Aorta (tissue), 5 donors: ENCODE data around the gene ATG7. TPM values are rescaled to one million over a fixed set of nuclear protein-coding genes. Genes with fewer than 3 reads are reported as not detected.

Experiments
- ATAC-seq: fragments of 200-7000 bp; cut with Tn5 transposase; one replicate; pipeline ENCODE4 v1.9.1; 2022; ENCODE audit warnings: moderate library complexity; ENCODE audit not compliant: low FRiP score
- DNase-seq, 2 donors: peaks; one replicate each; pipeline ENCODE4 v3.0.0-alpha.2; 2020
- H3K27ac ChIP-seq, 2 donors: one replicate each; pipeline ENCODE4 v1.5.1; 2013; ENCODE audit warnings: low read length in 2 of 2, mild to moderate bottlenecking in 2 of 2, moderate library complexity in 2 of 2, control low read depth in 1 of 2, inconsistent platforms in 1 of 2, low read depth in 1 of 2
- H3K27me3 ChIP-seq, 2 donors: one replicate each; pipeline ENCODE4 v1.6.1; 2013; ENCODE audit warnings: control low read depth in 1 of 2, low read length in 1 of 2, mild to moderate bottlenecking in 1 of 2, moderate library complexity in 1 of 2; ENCODE audit not compliant: insufficient read depth in 2 of 2, control insufficient read depth in 1 of 2
- H3K36me3 ChIP-seq, 2 donors: one replicate each; pipeline ENCODE4 v1.6.1; 2013; ENCODE audit warnings: control low read depth in 1 of 2, low read length in 1 of 2, mild to moderate bottlenecking in 1 of 2; ENCODE audit not compliant: insufficient read depth in 2 of 2, control insufficient read depth in 1 of 2
- H3K4me1 ChIP-seq, 2 donors: one replicate each; pipeline ENCODE4 v1.6.1; 2013; ENCODE audit warnings: low read length in 2 of 2, control low read depth in 1 of 2, mild to moderate bottlenecking in 1 of 2, moderate library complexity in 1 of 2; ENCODE audit not compliant: insufficient read depth in 2 of 2, control insufficient read depth in 1 of 2
- H3K4me3 ChIP-seq, 2 donors: one replicate each; pipeline ENCODE4 v1.5.1; 2013; ENCODE audit warnings: low read length in 2 of 2, control low read depth in 1 of 2, mild to moderate bottlenecking in 1 of 2
- H3K9me3 ChIP-seq: one replicate; pipeline ENCODE4 v1.6.1; 2013; ENCODE audit warnings: mild to moderate bottlenecking, low read length; ENCODE audit not compliant: control insufficient read depth
- WGBS, 2 donors: extraction: QIAGEN DNeasy Blood & Tissue Kit; methylation state at CpG; one replicate each; pipeline ENCODE4 v1.1.7; 2013; 5-methylcytosine and 5-hydroxymethylcytosine counted together
- intact Hi-C, 2 donors: fragments of 100-400 bp; cut with DNase I; formaldehyde crosslinking; loops; one replicate each; pipeline versions ENCODE4 v1.14.2 to v1.15.0; 2022
- polyA plus RNA-seq, 2 donors: library from polyadenylated mRNA; stranded (reverse); fragments of 200-250 nt; gene quantifications; one replicate each; pipeline ENCODE4 v1.2.3, GENCODE V29; 2013
- total RNA-seq, 2 donors: library from RNA; stranded (reverse); fragmentation: NEBNext Ultra II Directional; extraction: Animal tissue kit (Norgen Biotek cat#: 25700); gene quantifications; one replicate each; pipeline ENCODE4 v1.2.1, GENCODE V29; 2021
- donor health status: healthy with polysubstance abuse.
- donor health status: Bipolar disorder and iron deficiency.
- donor health status: DM: no; HTN: no; CAD: no.
- donor health status: DM: no; HTN: no; CAD: no.
- donor health status: DM: yes; HTN: yes; CAD: no.

ATG7 gene
- total and polyA plus RNA-seq, 4 donors: 5.1 to 84.1 (median 29.1) TPM

GRCh38 chr3:11236588-11237461 is 35.4 kb upstream of the ATG7 start:
- DNase-seq: no peak

GRCh38 chr3:11238060-11238459 is 34.1 kb upstream of the ATG7 start:
- DNase-seq (no peak), ATAC-seq (no peak)
- Histone ChIP-seq H3K27ac (no peak overlapping the region), H3K4me3 (no peak overlapping the region), H3K36me3 (peaks cover 0 to 2% of the 10 kb centered on the region in 2 donors), H3K9me3 (no peaks in the 10 kb centered on the region), H3K4me1 (peaks cover 0 to 2% of the 10 kb centered on the region in 2 donors), H3K27me3 (no peaks in the 10 kb centered on the region)
- intact Hi-C loops: no loop called here
- 79 to 80% methylated on average over 3 of the region's 3 CpGs for WGBS, 2 donors

More at GRCh38 chr3:11236588-11237461, 35.4 kb upstream of the ATG7 start:
- H3K4me3 ChIP-seq: no peak overlapping the region
- peaks cover 0 to 2% of the 10 kb centered on the region in 2 donors for H3K36me3 ChIP-seq
- intact Hi-C loops: no loop called here
- H3K9me3 ChIP-seq: no peaks in the 10 kb centered on the region
- no peak overlapping the region for H3K27ac ChIP-seq
- ATAC-seq: no peak
- no peaks in the 10 kb centered on the region for H3K27me3 ChIP-seq
- 59 to 63% methylated on average over 8 of the region's 8 CpGs for WGBS, 2 donors
- H3K4me1 ChIP-seq: peaks cover 0 to 2% of the 10 kb centered on the region in 2 donors

GRCh38 chr3:11238880-11239279 is 33.3 kb upstream of the ATG7 start:
- Histone ChIP-seq H3K36me3 (no peaks in the 10 kb centered on the region), H3K4me1 (peaks cover 0 to 2% of the 10 kb centered on the region in 2 donors), H3K27ac (no peak overlapping the region), H3K9me3 (no peaks in the 10 kb centered on the region), H3K27me3 (no peaks in the 10 kb centered on the region), H3K4me3 (no peak overlapping the region)
- intact Hi-C loops: no loop called here
- DNase-seq (no peak), ATAC-seq (no peak)
- WGBS, 2 donors: 39 to 47% methylated on average over 1 of the region's 1 CpG

GRCh38 chr3:11239796-11240195 is 32.4 kb upstream of the ATG7 start:
- Histone ChIP-seq H3K4me1 (peaks cover 0 to 2% of the 10 kb centered on the region in 2 donors), H3K4me3 (no peak overlapping the region), H3K9me3 (no peaks in the 10 kb centered on the region), H3K27me3 (no peaks in the 10 kb centered on the region), H3K27ac (no peak overlapping the region), H3K36me3 (no peaks in the 10 kb centered on the region)
- no peak for ATAC-seq
- intact Hi-C loops: no loop called here
- no peak for DNase-seq
- 70 to 83% methylated on average over 1 of the region's 1 CpG for WGBS, 2 donors

GRCh38 chr3:11240496-11240895 is 31.7 kb upstream of the ATG7 start:
- no peak overlapping the region for H3K27ac ChIP-seq
- H3K4me3 ChIP-seq: no peak overlapping the region
- ATAC-seq (no peak), DNase-seq (no peak)
- intact Hi-C loops: no loop called here
- no peaks in the 10 kb centered on the region for H3K36me3 ChIP-seq
- H3K9me3 ChIP-seq: no peaks in the 10 kb centered on the region
- H3K27me3 ChIP-seq: no peaks in the 10 kb centered on the region
- 100% methylated on average over 1 of the region's 1 CpG for WGBS, 2 donors
- H3K4me1 ChIP-seq: peaks cover 0 to 2% of the 10 kb centered on the region in 2 donors

DNA sequence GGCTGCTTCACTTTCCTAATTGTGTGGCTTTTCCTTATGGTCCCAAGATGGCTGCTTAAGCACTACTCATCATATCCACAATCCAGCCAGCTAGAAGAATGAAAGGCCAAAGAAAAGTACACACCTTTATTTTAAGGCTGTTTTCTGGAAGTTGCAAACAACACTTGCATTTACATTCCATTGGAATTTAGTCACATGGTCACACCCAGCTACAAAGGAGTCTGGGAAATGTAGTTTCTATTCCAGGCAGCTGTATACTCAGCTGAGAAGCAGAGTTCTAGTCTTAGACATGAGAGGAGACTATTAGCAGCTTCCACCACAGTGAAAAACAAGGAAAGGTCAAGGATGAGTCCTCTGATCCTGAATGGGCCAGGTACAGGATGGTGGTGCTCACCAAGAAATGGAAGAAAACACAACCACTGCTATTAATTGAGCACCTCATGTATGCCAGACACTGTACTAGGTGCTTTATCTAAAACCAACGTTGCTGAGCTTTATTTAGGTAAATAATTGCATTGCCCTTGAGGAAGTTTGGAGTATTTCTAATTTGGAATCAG is 28.0 kb upstream of the ATG7 start:
- no peak for DNase-seq
- H3K9me3 ChIP-seq: no peaks in the 10 kb centered on the region
- no peaks in the 10 kb centered on the region for H3K4me1 ChIP-seq
- H3K27me3 ChIP-seq: no peaks in the 10 kb centered on the region
- no peaks in the 10 kb centered on the region for H3K36me3 ChIP-seq
- WGBS, 2 donors: 68 to 70% methylated on average over 1 of the region's 1 CpG
- ATAC-seq: no peak
- intact Hi-C loops: no loop called here
- H3K4me3 ChIP-seq: no peak overlapping the region
- no peak overlapping the region for H3K27ac ChIP-seq

DNA sequence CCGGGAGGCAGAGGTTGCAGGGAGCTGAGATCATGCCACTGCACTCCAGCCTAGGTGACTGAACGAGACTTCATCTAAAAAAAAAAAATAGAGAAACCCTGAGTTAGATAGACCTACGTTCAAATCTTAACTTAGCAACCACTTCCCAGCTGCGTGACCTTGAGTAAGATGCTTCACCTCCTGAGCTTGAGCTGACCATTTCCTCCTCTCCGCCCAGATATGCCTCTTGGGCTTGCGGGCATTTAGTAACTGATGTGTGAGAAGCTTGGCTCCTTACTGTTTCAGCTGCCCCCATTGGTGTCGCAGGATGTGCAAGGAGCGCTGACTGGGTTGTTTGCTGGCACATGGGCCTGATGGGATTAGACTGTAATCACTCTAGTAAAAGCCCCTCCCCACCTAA is 26.9 kb upstream of the ATG7 start:
- ATAC-seq (no peak), DNase-seq (no peak)
- Histone ChIP-seq H3K36me3 (no peaks in the 10 kb centered on the region), H3K4me1 (no peaks in the 10 kb centered on the region), H3K4me3 (no peak overlapping the region), H3K27me3 (no peaks in the 10 kb centered on the region), H3K9me3 (no peaks in the 10 kb centered on the region), H3K27ac (no peak overlapping the region)
- 95 to 97% methylated on average over 8 of the region's 8 CpGs for WGBS, 2 donors
- intact Hi-C loops: no loop called here

- Histone ChIP-seq H3K9me3 (no peaks in the 10 kb centered on the region), H3K27me3 (no peaks in the 10 kb centered on the region), H3K4me1 (no peaks in the 10 kb centered on the region), H3K4me3 (no peak overlapping the region), H3K36me3 (no peaks in the 10 kb centered on the region), H3K27ac (no peak overlapping the region)
- WGBS, 2 donors: 37 to 43% methylated on average over 6 of the region's 6 CpGs
- ATAC-seq (no peak), DNase-seq (no peak)
- intact Hi-C loops: no loop called here
Observed at GRCh38 chr3:11245827-11246662, 26.2 kb upstream of the ATG7 start.
